ENCODE results near the gene PTPN11.

Gene PTPN11

GRCh38 chr12:112551681-112552080 is 132.9 kb downstream of the PTPN11 start:
- H4K20me1 ChIP-seq, result no peaks in the 10 kb centered on the region
- TF ChIP-seq Cebpa-rat (IDR thresholded peaks at IDR 0.05), result no peak
- no peak overlapping the region for H3K9ac ChIP-seq
- H3K4me2 ChIP-seq, result no peak overlapping the region
- H3K4me3 ChIP-seq, result no peak overlapping the region
- H3K36me3 ChIP-seq, result no peaks in the 10 kb centered on the region
- H3K9me3 ChIP-seq, result 0 out of 2 replicates have a peak, but pooled peaks cover 3% of the 10 kb centered on the region
- no peaks in the 10 kb centered on the region for H3K27me3 ChIP-seq
- no peak overlapping the region for H3K27ac ChIP-seq
- peaks cover 5% of the 10 kb centered on the region; the same call in 1 of the 2 replicates for H3K4me1 ChIP-seq

- Histone ChIP-seq H3K4me1 (peaks cover 6% of the 10 kb centered on the region), H3K9ac (no peak overlapping the region), H4K20me1 (no peaks in the 10 kb centered on the region), H3K4me2 (no peak overlapping the region), H3K9me3 (no peaks in the 10 kb centered on the region), H3K36me3 (no peaks in the 10 kb centered on the region), H3K27me3 (no peaks in the 10 kb centered on the region), H3K4me3 (no peak overlapping the region), H3K27ac (no peak overlapping the region)
- TF ChIP-seq Cebpa-rat (IDR thresholded peaks at IDR 0.05), result no peak
These were observed 137.0 kb downstream of the PTPN11 start for GRCh38 chr12:112555621-112556233.

DNA sequence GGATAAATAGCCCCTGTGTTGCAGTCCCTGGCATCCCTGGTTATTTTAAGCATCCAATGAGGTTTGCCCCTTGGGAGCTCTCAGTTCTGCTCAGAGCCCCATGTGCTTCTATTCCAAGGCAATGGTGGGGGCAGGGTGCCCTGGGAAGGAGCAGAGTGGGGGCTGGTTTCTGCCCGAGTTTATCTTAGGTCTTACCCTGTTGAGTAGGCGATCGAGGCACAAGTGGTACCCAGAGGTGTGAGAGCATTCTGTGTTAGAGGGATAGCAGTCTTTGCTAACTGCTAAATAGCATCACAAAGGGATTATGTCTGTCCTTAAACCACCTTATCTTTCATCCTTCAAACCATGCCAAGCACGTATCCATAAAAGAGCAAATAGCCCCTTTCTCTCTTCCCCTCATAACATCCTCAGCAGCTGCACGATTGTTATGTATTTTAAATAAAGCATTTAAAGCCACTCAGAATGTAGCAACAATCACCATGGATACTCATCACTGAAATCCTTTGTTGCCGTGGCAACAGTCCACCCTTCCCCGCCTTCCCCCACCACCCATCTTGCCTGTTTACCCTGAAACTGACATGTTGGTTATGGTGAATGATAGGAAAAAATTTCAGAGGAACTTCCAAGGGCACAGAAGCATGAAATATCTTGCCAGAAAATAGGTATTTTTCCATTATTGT is 139.3 kb downstream of the PTPN11 start:
- no peak overlapping the region for H3K9ac ChIP-seq
- H4K20me1 ChIP-seq, result no peaks in the 10 kb centered on the region
- TF ChIP-seq Cebpa-rat (IDR thresholded peaks at IDR 0.05), result no peak
- H3K27ac ChIP-seq, result no peak overlapping the region
- peaks cover 6% of the 10 kb centered on the region for H3K4me1 ChIP-seq
- H3K36me3 ChIP-seq, result no peaks in the 10 kb centered on the region
- no peaks in the 10 kb centered on the region for H3K9me3 ChIP-seq
- peak overlapping the region; percentile 22; the same call in 1 of the 2 replicates for H3K4me2 ChIP-seq
- H3K4me3 ChIP-seq, result no peak overlapping the region
- no peaks in the 10 kb centered on the region for H3K27me3 ChIP-seq

Data from BLaER1 (cell line).